HG03060 (cell line): ENCODE measurements around the gene ETHE1.

ENCODE experiments used
- ATAC-seq: cut with Tn5 transposase; IDR thresholded peaks from one replicate; pipeline ENCODE4 v1.9.1; 2021; ENCODE audit warnings: low read depth, moderate number of reproducible peaks; ENCODE audit not compliant: unreplicated experiment

ETHE1 gene

DNA sequence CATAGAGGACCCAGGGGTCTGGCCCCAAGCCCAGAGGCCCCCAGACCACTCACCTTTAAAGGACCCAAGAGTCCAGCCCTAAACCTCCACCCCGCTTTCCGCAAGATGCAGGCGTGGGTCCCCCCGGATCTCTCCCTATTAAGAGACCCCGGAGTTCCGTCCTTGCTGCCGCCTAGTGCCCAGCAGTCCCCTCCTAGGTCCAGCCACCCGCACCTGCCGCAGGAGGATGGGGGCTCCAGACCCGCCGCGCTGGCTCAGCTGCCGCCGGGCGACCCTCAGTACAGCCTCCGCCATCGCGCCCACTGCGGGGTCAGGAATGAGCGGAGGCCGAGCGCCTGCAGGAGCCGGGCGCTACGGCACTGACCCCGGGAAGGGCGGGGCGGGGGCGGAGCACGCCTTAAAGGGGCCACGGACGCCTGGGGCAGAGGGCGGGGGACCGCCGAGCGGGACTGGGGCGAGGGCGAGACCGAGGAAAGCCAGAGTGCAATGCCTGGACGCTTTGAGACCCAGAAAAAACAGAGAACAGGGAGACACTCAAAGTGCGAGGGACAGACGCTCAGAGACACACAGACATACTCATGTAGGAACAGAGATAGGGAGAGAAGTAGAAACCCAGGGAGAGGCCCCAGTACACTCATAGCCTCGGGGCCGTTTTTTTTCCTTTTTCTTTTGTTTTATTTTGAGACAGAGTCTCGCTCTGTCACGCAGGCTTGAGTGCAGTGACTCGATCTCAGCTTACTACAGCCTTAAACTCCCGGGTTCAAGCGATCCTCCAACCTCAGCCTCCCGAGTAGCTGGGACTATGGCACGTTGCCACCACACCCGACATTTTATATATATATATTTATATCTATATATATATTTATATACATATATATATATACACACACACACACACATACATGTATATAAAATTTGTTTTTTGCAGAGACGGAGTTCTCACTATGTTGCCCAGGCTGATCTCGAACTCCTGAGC is at the start of gene ETHE1:
Gene ETHE1 (minus strand): TSS at position 318 of the 976 bp plus-strand sequence. CDS start 24 bp downstream, at position 294.
- ATAC-seq, result no peak

GRCh38 chr19:43575955-43576878 is 49.2 kb upstream of the ETHE1 start:
- ATAC-seq, result no peak

GRCh38 chr19:43575156-43575950 is 48.4 kb upstream of the ETHE1 start, which contains the start of the genes PINLYP and XRCC1:
TSS of gene PINLYP (plus strand) at chr19:43575801. CDS start at chr19:43577192, 1,391 bp downstream.
TSS of gene XRCC1 (minus strand) at chr19:43575527. CDS start at chr19:43575458, 69 bp downstream.
- peak; percentile 91 for ATAC-seq

GRCh38 chr19:43574424-43575155 is 47.6 kb upstream of the ETHE1 start:
- ATAC-seq, result no peak

DNA sequence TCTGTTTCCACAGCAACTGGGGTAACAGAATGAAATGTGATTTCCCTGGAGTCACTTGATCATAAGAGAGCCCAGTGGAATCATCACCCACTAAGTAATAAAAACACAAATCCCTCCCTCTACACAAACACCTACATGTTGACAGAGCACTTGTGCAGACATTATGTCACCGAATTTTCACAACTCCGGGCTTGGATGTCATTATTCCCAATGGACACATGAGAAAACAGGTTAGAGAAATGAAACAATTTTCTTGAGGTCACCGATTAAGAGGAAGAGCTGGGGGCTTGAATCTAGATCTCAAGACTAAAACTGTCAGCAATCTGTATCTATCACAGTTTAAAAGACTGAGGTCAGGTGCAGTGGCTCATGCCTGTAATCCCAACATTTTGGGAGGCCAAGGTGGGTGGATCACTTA is 45.2 kb upstream of the ETHE1 start:
- ATAC-seq, result no peak

GRCh38 chr19:43570174-43570791 is 43.3 kb upstream of the ETHE1 start:
- no peak for ATAC-seq

- ATAC-seq, result no peak
Measured at GRCh38 chr19:43569657-43570056, 42.7 kb upstream of the ETHE1 start.

- no peak for ATAC-seq
Measured at GRCh38 chr19:43564800-43565199, 37.8 kb upstream of the ETHE1 start.

- no peak for ATAC-seq
Measured at GRCh38 chr19:43563816-43564457, 36.9 kb upstream of the ETHE1 start.

DNA sequence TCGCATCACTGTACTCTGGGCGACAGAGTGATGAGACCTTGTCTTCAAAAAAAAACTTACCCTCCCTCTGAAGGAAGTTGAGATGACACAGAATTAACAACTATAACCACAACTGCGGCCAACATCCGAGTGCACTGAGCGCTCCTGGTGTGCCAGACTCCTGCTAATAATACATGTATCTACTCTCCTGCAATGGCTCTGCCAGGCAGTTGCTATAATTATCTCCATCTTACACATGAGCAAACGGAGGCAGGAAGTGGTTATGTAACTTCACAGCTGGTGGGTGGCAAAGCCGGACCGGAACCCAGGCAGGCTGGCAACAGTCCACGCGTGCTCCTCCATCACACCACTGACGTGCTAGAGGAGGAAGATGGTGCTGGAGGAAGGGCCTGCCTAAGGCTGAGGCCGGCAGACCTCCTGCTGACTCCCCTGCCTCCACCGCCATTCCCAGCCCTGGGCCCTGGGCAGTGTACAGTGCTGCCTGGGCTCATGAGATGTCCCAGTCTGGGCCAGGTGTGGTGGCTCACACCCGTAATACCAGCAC is 35.8 kb upstream of the ETHE1 start:
- no peak for ATAC-seq

DNA sequence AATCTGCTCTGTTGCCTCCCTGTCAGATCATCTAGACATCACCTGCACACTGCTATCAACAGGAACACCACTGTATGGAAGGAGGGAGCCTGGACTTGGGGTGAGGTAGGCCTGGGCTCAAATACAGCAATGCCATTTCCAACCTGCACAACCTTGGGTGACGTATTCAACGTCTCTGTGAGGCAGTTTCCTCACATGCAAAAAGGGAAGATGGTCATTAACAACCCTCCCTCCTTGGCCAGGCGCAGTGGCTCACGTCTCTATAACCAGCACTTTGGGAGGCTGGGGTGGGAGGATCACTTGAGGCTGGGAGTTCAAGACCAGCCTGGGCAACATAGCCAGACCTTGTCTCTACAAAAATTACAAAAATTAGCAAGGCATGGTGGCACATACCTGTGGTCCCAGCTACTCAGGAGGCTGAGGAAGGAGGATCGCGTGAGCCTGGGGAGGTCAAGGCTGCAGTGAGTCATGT is 35.3 kb upstream of the ETHE1 start:
- no peak for ATAC-seq

DNA sequence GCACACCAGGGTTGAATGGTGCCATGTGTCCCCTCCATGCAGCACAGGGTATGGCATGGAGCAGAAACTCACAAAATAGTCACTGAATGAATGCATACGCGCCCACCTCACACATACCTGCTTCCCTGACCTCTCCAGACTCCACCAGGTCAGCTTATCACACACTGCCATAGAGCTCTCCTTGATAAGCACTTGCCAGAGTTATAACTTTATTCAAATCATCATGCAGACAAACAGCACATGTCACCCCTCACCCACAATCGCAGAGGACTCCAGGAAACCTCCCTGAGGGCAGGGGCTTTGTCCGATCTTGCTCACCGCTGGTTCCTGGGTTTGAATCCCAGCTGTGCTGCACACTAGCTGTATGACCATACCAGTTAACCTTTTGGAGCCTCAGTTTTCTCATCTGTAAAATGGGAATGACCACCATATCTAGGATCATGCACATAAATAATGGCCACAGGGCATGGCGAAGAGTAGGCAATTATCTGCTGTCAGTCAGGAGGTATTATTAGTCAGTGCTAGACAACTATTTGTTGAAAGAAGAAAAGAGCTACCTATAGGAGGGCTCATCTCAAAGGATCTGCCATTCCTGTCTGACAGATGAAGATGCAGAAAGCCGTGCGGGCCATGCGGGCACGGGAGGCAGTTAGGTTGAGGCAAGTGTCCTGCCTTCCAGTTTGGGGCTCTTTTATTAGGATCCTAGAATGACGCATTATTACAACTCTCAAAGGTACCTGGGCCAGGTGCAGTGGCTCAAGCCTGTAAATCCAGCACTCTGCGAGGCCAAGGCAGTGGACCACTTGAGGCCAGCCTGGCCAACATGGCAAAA is 34.4 kb upstream of the ETHE1 start:
- no peak for ATAC-seq

DNA sequence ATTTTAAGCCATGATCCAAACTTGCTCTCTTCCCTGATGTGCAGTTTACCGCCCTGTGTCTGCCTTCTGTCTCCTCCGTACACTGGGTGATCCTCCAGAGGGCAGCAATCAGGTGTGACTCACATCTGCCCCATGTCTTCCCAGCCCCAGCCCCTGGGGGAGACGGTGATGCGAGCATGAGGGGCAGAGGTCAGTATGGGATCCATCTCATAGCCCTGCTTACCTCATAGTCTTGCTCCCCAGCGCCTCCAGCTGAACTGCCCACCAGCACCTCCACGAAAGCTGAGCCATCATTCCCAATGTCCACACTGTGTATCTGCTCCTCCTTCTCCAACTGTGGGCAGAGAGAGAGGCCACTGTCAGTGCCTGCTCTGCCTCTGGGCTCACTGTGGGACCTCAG is 33.7 kb upstream of the ETHE1 start:
- no peak for ATAC-seq

DNA sequence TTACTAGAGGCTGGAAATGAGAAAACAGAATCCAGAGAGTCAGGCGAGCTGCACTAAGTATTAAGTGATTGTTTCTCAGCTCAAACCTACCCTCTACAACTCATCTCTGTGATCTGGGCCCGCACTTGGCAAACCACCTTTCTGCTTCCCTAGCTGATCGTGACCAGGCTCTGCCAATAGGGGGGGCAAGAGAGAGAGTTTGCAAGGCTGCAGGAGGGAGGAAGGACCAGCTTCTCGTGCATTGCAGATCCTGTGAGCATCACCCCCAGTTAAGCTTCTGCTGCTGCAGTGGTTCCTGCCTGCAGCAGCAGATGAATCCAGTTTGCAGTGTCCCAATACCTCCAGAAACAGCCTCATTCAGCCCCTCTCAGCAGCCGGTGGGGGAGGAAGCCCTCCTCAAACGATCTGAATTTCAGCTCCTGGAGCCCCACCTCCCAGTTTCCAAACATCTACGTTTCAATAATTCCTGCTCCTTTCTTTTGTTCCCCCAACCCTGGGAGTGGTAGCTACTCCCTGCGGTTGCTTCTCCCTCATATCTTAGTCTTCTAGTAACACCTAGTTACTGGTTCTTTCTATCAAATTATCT is 28.3 kb upstream of the ETHE1 start:
- ATAC-seq, result no peak

GRCh38 chr19:43554317-43554895 is 27.4 kb upstream of the ETHE1 start:
- no peak for ATAC-seq

DNA sequence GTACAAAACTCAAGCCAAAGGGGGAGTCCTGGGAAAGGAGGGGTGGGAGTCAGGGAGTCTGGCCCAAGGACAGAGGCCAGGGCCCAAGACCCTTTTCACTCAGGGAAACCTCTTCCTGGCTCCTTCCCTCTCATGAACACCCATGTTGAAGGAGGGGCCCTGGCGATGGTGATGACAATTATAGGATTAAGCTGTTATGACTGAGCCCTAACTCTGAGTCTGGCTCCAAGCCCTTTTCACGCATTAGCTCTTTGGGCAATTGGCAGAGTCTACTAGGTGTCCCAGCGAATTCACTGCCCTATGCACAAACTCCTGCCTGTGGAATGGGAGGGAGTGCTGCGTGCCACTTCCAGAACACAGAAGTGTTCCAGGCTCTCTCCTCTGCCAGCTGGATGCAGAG is 26.7 kb upstream of the ETHE1 start:
- no peak for ATAC-seq

GRCh38 chr19:43552616-43553015 is 25.6 kb upstream of the ETHE1 start:
- ATAC-seq, result no peak
